ENCODE data around the gene EPHA2. TPM values are rescaled to one million over a fixed set of nuclear protein-coding genes. Genes with fewer than 3 reads are reported as not detected.
A peak's percentile ranks its signal among the peaks of the same experiment; 100 is the strongest.

The EPHA2 gene
- polyA plus RNA-seq, 1 of the 3 experiments (the other 2 are of a cell fraction): 126 TPM

DNA sequence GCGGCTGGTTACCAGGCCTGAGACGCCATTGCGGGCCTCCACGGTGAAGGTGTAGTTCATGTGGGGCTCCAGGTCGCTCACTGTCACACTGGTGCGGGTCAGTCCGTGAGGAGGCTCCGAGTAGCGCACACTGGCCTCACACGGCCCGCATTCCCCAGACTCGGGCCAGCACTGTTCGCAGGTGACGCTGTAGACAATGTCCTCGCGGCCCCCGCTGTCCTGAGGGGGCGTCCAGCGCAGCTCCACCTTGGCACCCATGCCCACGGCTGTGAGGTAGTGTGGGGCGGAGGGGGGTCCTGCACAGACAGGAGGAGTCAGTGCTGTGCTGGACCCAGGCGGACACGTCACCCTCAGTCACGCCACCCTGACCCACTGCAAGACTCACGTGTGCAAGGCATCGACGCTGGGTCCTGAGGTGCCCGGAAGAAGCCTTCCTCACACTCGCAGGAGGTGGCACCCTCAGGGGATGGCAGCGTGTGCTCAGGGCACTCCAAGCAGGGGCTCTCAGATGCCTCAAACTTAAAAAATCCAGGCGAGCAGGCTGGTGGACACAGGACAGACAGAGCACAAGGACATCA, 17.9 kb downstream of the EPHA2 start:
- ChIA-PET CTCF (interaction anchor here (1.3 to 1.4 kb wide), 2 partner anchors 56 to 59 kb away, joined by 4 to 7 read pairs; no protein-coding TSS in a partner anchor), POLR2A (no interaction called here)
- WGBS (ENCODE audit: low lambda C conversion rate): 93% methylated on average over 24 of the region's 31 CpGs
- H3K9ac ChIP-seq: no peak overlapping the region
- H3K27ac ChIP-seq (ENCODE audit: low read depth in 2 of 2, low read length in 1 of 2): peak overlapping the region in 1 of 2 experiments; percentile 71; a peak in 1 of 4 replicates
- H3K9me3 ChIP-seq: no peaks in the 10 kb centered on the region
- no peak overlapping the region for H3K4me3 ChIP-seq (ENCODE audit: low read depth in 2 of 2, low read length in 1 of 2)
- H3K27me3 ChIP-seq (ENCODE audit: insufficient read depth): no peaks in the 10 kb centered on the region
- H3F3A ChIP-seq (replicated peaks; ENCODE audit: insufficient read depth): peaks cover 27% of the 10 kb centered on the region
- no peaks in the 10 kb centered on the region for H3K9me2 ChIP-seq
- peaks cover 81% of the 10 kb centered on the region for H3K79me2 ChIP-seq (ENCODE audit: insufficient read depth)
- H3K4me2 ChIP-seq: no peak overlapping the region
- DNase-seq: no peak
- H4K20me1 ChIP-seq (ENCODE audit: insufficient read depth): peaks cover 24% of the 10 kb centered on the region
- TF ChIP-seq RXRA (IDR thresholded peaks at IDR 0.05; ENCODE audit: borderline replicate concordance, low read depth) (no peak), GABPA (IDR thresholded peaks at IDR 0.05; ENCODE audit: low read depth) (no peak), MXI1 (IDR thresholded peaks at IDR 0.05; ENCODE audit: low read depth, low read length) (no peak), SIN3A (IDR thresholded peaks at IDR 0.05; ENCODE audit: borderline replicate concordance, low read depth, low read length) (no peak), RFX5 (IDR thresholded peaks at IDR 0.05; ENCODE audit: low read length) (no peak), SMC3 (IDR thresholded peaks at IDR 0.05; ENCODE audit: low read depth, low read length) (no peak), FOSL2 (IDR thresholded peaks at IDR 0.05; ENCODE audit: borderline replicate concordance, low read depth) (no peak)
- TF ChIP-seq, protein P1, sequence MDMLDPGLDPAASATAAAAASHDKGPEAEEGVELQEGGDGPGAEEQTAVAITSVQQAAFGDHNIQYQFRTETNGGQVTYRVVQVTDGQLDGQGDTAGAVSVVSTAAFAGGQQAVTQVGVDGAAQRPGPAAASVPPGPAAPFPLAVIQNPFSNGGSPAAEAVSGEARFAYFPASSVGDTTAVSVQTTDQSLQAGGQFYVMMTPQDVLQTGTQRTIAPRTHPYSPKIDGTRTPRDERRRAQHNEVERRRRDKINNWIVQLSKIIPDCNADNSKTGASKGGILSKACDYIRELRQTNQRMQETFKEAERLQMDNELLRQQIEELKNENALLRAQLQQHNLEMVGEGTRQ (IDR thresholded peaks at IDR 0.05; ENCODE audit: borderline replicate concordance, low read depth, low read length): no peak
- TF ChIP-seq, protein P2, sequence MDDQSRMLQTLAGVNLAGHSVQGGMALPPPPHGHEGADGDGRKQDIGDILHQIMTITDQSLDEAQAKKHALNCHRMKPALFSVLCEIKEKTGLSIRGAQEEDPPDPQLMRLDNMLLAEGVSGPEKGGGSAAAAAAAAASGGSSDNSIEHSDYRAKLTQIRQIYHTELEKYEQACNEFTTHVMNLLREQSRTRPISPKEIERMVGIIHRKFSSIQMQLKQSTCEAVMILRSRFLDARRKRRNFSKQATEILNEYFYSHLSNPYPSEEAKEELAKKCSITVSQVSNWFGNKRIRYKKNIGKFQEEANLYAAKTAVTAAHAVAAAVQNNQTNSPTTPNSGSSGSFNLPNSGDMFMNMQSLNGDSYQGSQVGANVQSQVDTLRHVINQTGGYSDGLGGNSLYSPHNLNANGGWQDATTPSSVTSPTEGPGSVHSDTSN (IDR thresholded peaks at IDR 0.05): no peak
- H2AFZ ChIP-seq (ENCODE audit: low read depth): no peak overlapping the region
- H3K4me1 ChIP-seq (ENCODE audit: control insufficient read depth in 1 of 2, insufficient read depth in 2 of 2, low read depth in 1 of 2, low read length in 1 of 2): peaks cover 17 to 37% of the 10 kb centered on the region in 2 experiments
- peaks cover 38 to 40% of the 10 kb centered on the region in 2 experiments for H3K36me3 ChIP-seq (replicated peaks in 1 of 2; ENCODE audit: control insufficient read depth in 1 of 2, insufficient read depth in 2 of 2, low read length in 1 of 2)

DNA sequence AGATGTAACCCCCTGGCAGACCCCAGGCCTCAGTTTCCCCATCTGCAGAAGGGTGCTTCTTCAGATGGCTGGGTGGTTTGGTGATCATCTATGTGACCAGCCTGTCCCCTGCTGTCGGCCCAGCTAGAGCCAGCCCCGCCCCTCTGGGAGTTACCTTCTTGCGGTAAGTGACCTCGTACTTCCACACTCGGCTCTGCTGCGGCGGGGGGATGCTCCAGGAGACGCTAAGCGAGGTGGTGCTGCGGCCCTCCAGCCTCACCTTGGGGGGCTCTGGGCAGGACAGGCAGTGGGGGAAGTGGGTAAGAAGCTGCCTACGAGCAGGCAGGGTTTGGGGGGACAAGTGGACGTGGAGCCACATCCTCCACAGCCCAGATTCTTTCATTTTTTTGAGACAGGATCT, 20.4 kb downstream of the EPHA2 start:
- no peak for DNase-seq
- Histone ChIP-seq H3K27ac (ENCODE audit: low read depth in 2 of 2, low read length in 1 of 2) (no peak overlapping the region), H3K36me3 (replicated peaks in 1 of 2; ENCODE audit: control insufficient read depth in 1 of 2, insufficient read depth in 2 of 2, low read length in 1 of 2) (peaks cover 53 to 56% of the 10 kb centered on the region in 2 experiments), H3K4me3 (ENCODE audit: low read depth in 2 of 2, low read length in 1 of 2) (no peak overlapping the region), H3K79me2 (ENCODE audit: insufficient read depth) (peaks cover 74% of the 10 kb centered on the region), H2AFZ (ENCODE audit: low read depth) (no peak overlapping the region), H4K20me1 (ENCODE audit: insufficient read depth) (peaks cover 23% of the 10 kb centered on the region), H3F3A (replicated peaks; ENCODE audit: insufficient read depth) (peaks cover 16% of the 10 kb centered on the region), H3K9me3 (no peaks in the 10 kb centered on the region), H3K9ac (no peak overlapping the region), H3K27me3 (ENCODE audit: insufficient read depth) (no peaks in the 10 kb centered on the region), H3K4me2 (no peak overlapping the region), H3K4me1 (ENCODE audit: control insufficient read depth in 1 of 2, insufficient read depth in 2 of 2, low read depth in 1 of 2, low read length in 1 of 2) (peaks cover 5 to 17% of the 10 kb centered on the region in 2 experiments; a peak in 3 of 4 replicates), H3K9me2 (no peaks in the 10 kb centered on the region)
- POLR2A ChIA-PET: no interaction called here
- 96% methylated on average over 10 of the region's 12 CpGs for WGBS (ENCODE audit: low lambda C conversion rate)
- TF ChIP-seq, protein P3, sequence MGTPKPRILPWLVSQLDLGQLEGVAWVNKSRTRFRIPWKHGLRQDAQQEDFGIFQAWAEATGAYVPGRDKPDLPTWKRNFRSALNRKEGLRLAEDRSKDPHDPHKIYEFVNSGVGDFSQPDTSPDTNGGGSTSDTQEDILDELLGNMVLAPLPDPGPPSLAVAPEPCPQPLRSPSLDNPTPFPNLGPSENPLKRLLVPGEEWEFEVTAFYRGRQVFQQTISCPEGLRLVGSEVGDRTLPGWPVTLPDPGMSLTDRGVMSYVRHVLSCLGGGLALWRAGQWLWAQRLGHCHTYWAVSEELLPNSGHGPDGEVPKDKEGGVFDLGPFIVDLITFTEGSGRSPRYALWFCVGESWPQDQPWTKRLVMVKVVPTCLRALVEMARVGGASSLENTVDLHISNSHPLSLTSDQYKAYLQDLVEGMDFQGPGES (IDR thresholded peaks at IDR 0.05; ENCODE audit: low read depth, low read length): no peak
- TF ChIP-seq ELF1 (IDR thresholded peaks at IDR 0.05) (no peak), EZH2phosphoT487 (IDR thresholded peaks at IDR 0.05; ENCODE audit: borderline replicate concordance, low read depth) (no peak), EP300 (IDR thresholded peaks at IDR 0.05; ENCODE audit: borderline replicate concordance in 1 of 2, low read depth in 1 of 2, low read length in 1 of 2) (no peak), MEF2A (IDR thresholded peaks at IDR 0.05; ENCODE audit: borderline replicate concordance, low read depth) (no peak)
- TF ChIP-seq, protein P4, sequence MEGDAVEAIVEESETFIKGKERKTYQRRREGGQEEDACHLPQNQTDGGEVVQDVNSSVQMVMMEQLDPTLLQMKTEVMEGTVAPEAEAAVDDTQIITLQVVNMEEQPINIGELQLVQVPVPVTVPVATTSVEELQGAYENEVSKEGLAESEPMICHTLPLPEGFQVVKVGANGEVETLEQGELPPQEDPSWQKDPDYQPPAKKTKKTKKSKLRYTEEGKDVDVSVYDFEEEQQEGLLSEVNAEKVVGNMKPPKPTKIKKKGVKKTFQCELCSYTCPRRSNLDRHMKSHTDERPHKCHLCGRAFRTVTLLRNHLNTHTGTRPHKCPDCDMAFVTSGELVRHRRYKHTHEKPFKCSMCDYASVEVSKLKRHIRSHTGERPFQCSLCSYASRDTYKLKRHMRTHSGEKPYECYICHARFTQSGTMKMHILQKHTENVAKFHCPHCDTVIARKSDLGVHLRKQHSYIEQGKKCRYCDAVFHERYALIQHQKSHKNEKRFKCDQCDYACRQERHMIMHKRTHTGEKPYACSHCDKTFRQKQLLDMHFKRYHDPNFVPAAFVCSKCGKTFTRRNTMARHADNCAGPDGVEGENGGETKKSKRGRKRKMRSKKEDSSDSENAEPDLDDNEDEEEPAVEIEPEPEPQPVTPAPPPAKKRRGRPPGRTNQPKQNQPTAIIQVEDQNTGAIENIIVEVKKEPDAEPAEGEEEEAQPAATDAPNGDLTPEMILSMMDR (IDR thresholded peaks at IDR 0.05): no peak
- CTCF ChIA-PET: interaction anchor here (1.0 kb wide), 1 partner anchor 62 kb away, joined by 3 read pairs; the partner anchor contains the start of gene FAM131C
